GM12878 (cell line): Measurements from ENCODE around the gene RAMACL. TPM values are rescaled to one million over a fixed set of nuclear protein-coding genes. Genes with fewer than 3 reads are reported as not detected.

Source experiments
- ATAC-seq: fragments of 200-7000 bp; cut with Tn5 transposase; 3 replicates; pipeline ENCODE4 v1.9.1; 2020; ENCODE audit warnings: mild to moderate bottlenecking, moderate library complexity
- BruUV-seq: library from RNA; stranded (reverse); fragments of 400-500 nt; replicated peaks from 2 replicates; lab custom pipeline; 2021; lab: Mats Ljungman, UMichigan
- CTCF ChIA-PET: fragments of 300-600 bp; sonication (Branson Sonifier 250); formaldehyde crosslinking; extraction: SDS; loops from one replicate; lab custom pipeline; 2021; ENCODE audit warnings: inconsistent platforms; lab: Yijun Ruan, JAX
- POLR2A ChIA-PET: fragments of 350-600 bp; formaldehyde crosslinking; extraction: SDS; loops from one replicate; lab custom pipeline; 2021; ENCODE audit warnings: inconsistent platforms; lab: Charles Lee
- RAD21 ChIA-PET: fragments of 300-600 bp; sonication (Branson Sonifier 250); formaldehyde crosslinking; loops from one replicate; lab custom pipeline; 2023; ENCODE audit warnings: antibody characterized with exemption; ENCODE audit not compliant: unreplicated experiment; lab: Charles Lee
- SMC1A ChIA-PET: fragments of 300-600 bp; sonication (Branson Sonifier 250); formaldehyde crosslinking; loops from one replicate; lab custom pipeline; 2023; ENCODE audit not compliant: unreplicated experiment, uncharacterized antibody; lab: Charles Lee
- DNase-seq: peaks from one replicate; pipeline ENCODE4 v3.0.0-alpha.2; 2011; ENCODE audit warnings: low read depth, low spot score
- FAIRE-seq: peaks from 3 replicates; lab custom pipeline; 2011; peaks lifted over from hg19 to GRCh38; lab: Jason Lieb, UNC
- H2AFZ ChIP-seq: 2 replicates; pipeline ENCODE4 v1.6.0; 2011; ENCODE audit warnings: low read depth, low read length, control low read depth; ENCODE audit not compliant: control insufficient read depth
- H3K27ac ChIP-seq: 2 replicates; pipeline ENCODE4 v1.5.1; 2011; ENCODE audit warnings: control low read depth; ENCODE audit not compliant: control insufficient read depth, insufficient read depth
- H3K27me3 ChIP-seq, 2 experiments: replicated peaks in 1 of 2; 2 replicates each; pipeline versions ENCODE4 v1.6.0 to v1.6.1; 2011; ENCODE audit warnings: low read length in 1 of 2; ENCODE audit not compliant: control insufficient read depth in 2 of 2, insufficient read depth in 2 of 2
- H3K36me3 ChIP-seq, 2 experiments: 2 replicates each; pipeline ENCODE4 v1.5.1; 2011; ENCODE audit warnings: low read length in 1 of 2; ENCODE audit not compliant: control insufficient read depth in 2 of 2, insufficient read depth in 2 of 2
- H3K4me1 ChIP-seq: 2 replicates; pipeline ENCODE4 v1.6.1; 2011; ENCODE audit warnings: mild to moderate bottlenecking, low read length, moderate library complexity, mixed read lengths; ENCODE audit not compliant: control insufficient read depth, insufficient read depth
- H3K4me2 ChIP-seq: 2 replicates; pipeline ENCODE4 v1.6.0; 2011; ENCODE audit warnings: control low read depth; ENCODE audit not compliant: control insufficient read depth, insufficient read depth
- H3K4me3 ChIP-seq: fragments of 200-600 bp; sonication (generic); 2 replicates; pipeline ENCODE4 v1.5.1; 2016
- H3K79me2 ChIP-seq: 2 replicates; pipeline ENCODE4 v1.6.0; 2011; ENCODE audit warnings: low read length; ENCODE audit not compliant: control insufficient read depth, insufficient read depth
- H3K9ac ChIP-seq: 2 replicates; pipeline ENCODE4 v1.8.0; 2011; ENCODE audit warnings: low read length, control low read depth, mixed read lengths; ENCODE audit not compliant: control insufficient read depth, insufficient read depth
- H3K9me3 ChIP-seq: replicated peaks from 3 replicates; pipeline ENCODE4 v1.5.1; 2011; ENCODE audit warnings: mild to moderate bottlenecking, low read length; ENCODE audit not compliant: control insufficient read depth, insufficient read depth
- H4K20me1 ChIP-seq: 2 replicates; pipeline ENCODE4 v1.6.0; 2011; ENCODE audit not compliant: control insufficient read depth, insufficient read depth
- BCLAF1 ChIP-seq: fragments of 450-650 bp; IDR thresholded peaks from 2 replicates; pipeline ENCODE4 v1.6.1; 2017; ENCODE audit warnings: antibody characterized with exemption, mild to moderate bottlenecking, moderate library complexity
- EP300 ChIP-seq, 2 experiments: fragments of 150-350 bp in 1 of 2; IDR thresholded peaks; 2 replicates each; pipeline ENCODE4 v1.6.1; 2011 to 2012; ENCODE audit warnings: low read depth in 2 of 2, low read length in 2 of 2, borderline replicate concordance in 1 of 2, improper control_type of control experiment in 1 of 2, inconsistent platforms in 1 of 2; ENCODE audit not compliant: control insufficient read depth in 1 of 2
- JUND ChIP-seq: IDR thresholded peaks from 2 replicates; pipeline ENCODE4 v1.6.1; 2012; ENCODE audit warnings: low read depth, mild to moderate bottlenecking, low read length, improper control_type of control experiment, moderate library complexity
- NFXL1 ChIP-seq: fragments of 450-650 bp; IDR thresholded peaks from 2 replicates; pipeline ENCODE4 v1.6.1; 2017; ENCODE audit warnings: antibody characterized with exemption, mild to moderate bottlenecking, borderline replicate concordance
- NFYA ChIP-seq: IDR thresholded peaks from 2 replicates; pipeline ENCODE4 v1.6.1; 2011; ENCODE audit warnings: low read depth, mild to moderate bottlenecking, low read length, improper control_type of control experiment, borderline replicate concordance
- RBBP5 ChIP-seq: fragments of 200-600 bp; sonication (generic); conservative IDR thresholded peaks from 2 replicates; pipeline ENCODE4 v1.6.1; 2016
- RELB ChIP-seq: fragments of 450-650 bp; IDR thresholded peaks from 2 replicates; pipeline ENCODE4 v1.6.1; 2017; ENCODE audit warnings: low read depth, mild to moderate bottlenecking, moderate library complexity
- TCF12 ChIP-seq: IDR thresholded peaks from 2 replicates; pipeline ENCODE4 v1.6.1; 2011; ENCODE audit warnings: low read depth, mild to moderate bottlenecking, low read length
- ZNF274 ChIP-seq: IDR thresholded peaks from one replicate; pipeline ENCODE4 v1.8.0; 2011; ENCODE audit not compliant: insufficient read length, insufficient read depth
- WGBS: methylation state at CpG from one replicate; pipeline ENCODE4 v1.1.6; 2016; ENCODE audit warnings: low lambda C conversion rate; ENCODE audit not compliant: insufficient replicate concordance, insufficient coverage; ENCODE audit errors: missing lambda C conversion rate; 5-methylcytosine and 5-hydroxymethylcytosine counted together
- in situ Hi-C: fragments of 300-500 bp; cut with MboI; formaldehyde crosslinking; loops from 9 replicates; pipeline ENCODE4 v1.14.3; 2018; ENCODE audit warnings: mixed read lengths
- intact Hi-C: fragments of 100-400 bp; cut with micrococcal nuclease; formaldehyde crosslinking; loops from one replicate; pipeline ENCODE4 v1.14.2; 2022; ENCODE audit not compliant: unreplicated experiment
- polyA plus RNA-seq, 11 experiments: library from polyadenylated mRNA; depleted of rRNA in 4 of 11; unstranded in 6 of 11; stranded (reverse) in 5 of 11; fragments of >200 nt; fragmentation: Nextera tagmentation in 4 of 11; fragmentation: Illumina TruSeq in 1 of 11; extraction: Ambion mirVana in 4 of 11; extraction: Trizol in 1 of 11; gene quantifications; 1 replicate in 1 of 11; 2 replicates in 10 of 11; pipeline versions ENCODE4 v1.2.1 to v1.2.3, GENCODE V29; 2011 to 2016; ENCODE audit warnings: inconsistent platforms in 2 of 11, missing spikeins in 2 of 11, low read depth in 1 of 11
- total RNA-seq, 4 experiments: library from RNA; depleted of rRNA in 3 of 4; stranded (reverse); fragments of >200 nt in 3 of 4; fragmentation: Illumina TruSeq in 1 of 4; extraction: Trizol in 1 of 4; gene quantifications; 2 replicates each; pipeline versions ENCODE4 v1.2.1 to v1.2.3, GENCODE V29; 2013 to 2021
- TF ChIP-seq, protein P1 (sequence below): IDR thresholded peaks from 2 replicates; pipeline ENCODE4 v1.6.1; 2012; ENCODE audit warnings: mild to moderate bottlenecking, low read depth, low read length

RAMACL gene
- total and polyA plus RNA-seq, 10 of the 15 experiments (the other 5 are each of a cell fraction or from before 2014, with no cell fraction given): 0.09 to 1.3 (median 0.31) TPM; not detected in 1

DNA sequence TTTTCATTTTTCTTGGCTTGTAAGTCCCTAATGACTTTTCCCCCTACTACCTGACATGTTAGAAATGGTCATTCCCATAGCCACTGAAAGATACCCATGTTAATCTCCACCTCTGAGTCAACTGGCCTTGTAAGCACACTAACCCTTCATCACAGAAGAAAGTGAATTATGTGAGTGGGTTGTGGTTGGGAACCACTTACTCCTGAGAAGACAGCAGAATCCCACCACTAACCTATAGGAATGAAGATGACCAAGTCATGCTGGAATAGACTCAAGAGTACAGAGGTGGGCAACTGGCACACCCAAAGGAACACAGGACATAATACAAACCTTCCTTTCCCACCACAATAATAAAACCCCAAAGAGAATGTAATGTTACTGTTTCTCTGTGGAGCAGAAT, 30.1 kb downstream of the RAMACL start:
- Histone ChIP-seq H3K4me2 (no peak overlapping the region), H3K27ac (no peak overlapping the region), H3K9me3 (no peaks in the 10 kb centered on the region; the same call in 2 of the 3 replicates), H4K20me1 (no peaks in the 10 kb centered on the region), H3K4me3 (no peak overlapping the region), H2AFZ (no peak overlapping the region), H3K9ac (no peak overlapping the region), H3K36me3 (no peaks in the 10 kb centered on the region), H3K27me3 (no peaks in the 10 kb centered on the region), H3K4me1 (no peaks in the 10 kb centered on the region), H3K79me2 (no peaks in the 10 kb centered on the region)
- POLR2A ChIA-PET: no interaction called here
- TF ChIP-seq NFXL1 (no peak), RBBP5 (no peak)
- FAIRE-seq: no peak
- no peak for DNase-seq
- CTCF ChIA-PET: no interaction called here
- intact Hi-C loops (no loop called here), in situ Hi-C loops (no loop called here)
- SMC1A ChIA-PET: no interaction called here
- no TSS peak for BruUV-seq
- ATAC-seq: no peak
- RAD21 ChIA-PET: no interaction called here

- no peaks in the 10 kb centered on the region for H3K79me2 ChIP-seq
- no peaks in the 10 kb centered on the region for H4K20me1 ChIP-seq
- no peak for ATAC-seq
- H2AFZ ChIP-seq: no peak overlapping the region
- DNase-seq: no peak
- no peak overlapping the region for H3K4me3 ChIP-seq
- in situ Hi-C loops: no loop called here
- no peak for FAIRE-seq
- ChIA-PET RAD21 (no interaction called here), CTCF (no interaction called here), SMC1A (no interaction called here), POLR2A (no interaction called here)
- no peaks in the 10 kb centered on the region for H3K4me1 ChIP-seq
- no peaks in the 10 kb centered on the region for H3K27me3 ChIP-seq
- WGBS: 17% methylated on average over 6 of the region's 6 CpGs
- H3K36me3 ChIP-seq: no peaks in the 10 kb centered on the region
- no peak overlapping the region for H3K9ac ChIP-seq
- no peaks in the 10 kb centered on the region; the same call in 2 of the 3 replicates for H3K9me3 ChIP-seq
- intact Hi-C loops: no loop called here
- no peak overlapping the region for H3K4me2 ChIP-seq
- no TSS peak for BruUV-seq
- no peak overlapping the region for H3K27ac ChIP-seq
- TF ChIP-seq BCLAF1 (no peak), NFYA (no peak), ZNF274 (no peak), TCF12 (no peak), RELB (no peak), EP300 (IDR thresholded peaks at IDR 0.05; ENCODE audit: borderline replicate concordance in 1 of 2, control insufficient read depth in 1 of 2, low read depth in 2 of 2, low read length in 2 of 2) (no peak), JUND (no peak)
- TF ChIP-seq, protein P1, sequence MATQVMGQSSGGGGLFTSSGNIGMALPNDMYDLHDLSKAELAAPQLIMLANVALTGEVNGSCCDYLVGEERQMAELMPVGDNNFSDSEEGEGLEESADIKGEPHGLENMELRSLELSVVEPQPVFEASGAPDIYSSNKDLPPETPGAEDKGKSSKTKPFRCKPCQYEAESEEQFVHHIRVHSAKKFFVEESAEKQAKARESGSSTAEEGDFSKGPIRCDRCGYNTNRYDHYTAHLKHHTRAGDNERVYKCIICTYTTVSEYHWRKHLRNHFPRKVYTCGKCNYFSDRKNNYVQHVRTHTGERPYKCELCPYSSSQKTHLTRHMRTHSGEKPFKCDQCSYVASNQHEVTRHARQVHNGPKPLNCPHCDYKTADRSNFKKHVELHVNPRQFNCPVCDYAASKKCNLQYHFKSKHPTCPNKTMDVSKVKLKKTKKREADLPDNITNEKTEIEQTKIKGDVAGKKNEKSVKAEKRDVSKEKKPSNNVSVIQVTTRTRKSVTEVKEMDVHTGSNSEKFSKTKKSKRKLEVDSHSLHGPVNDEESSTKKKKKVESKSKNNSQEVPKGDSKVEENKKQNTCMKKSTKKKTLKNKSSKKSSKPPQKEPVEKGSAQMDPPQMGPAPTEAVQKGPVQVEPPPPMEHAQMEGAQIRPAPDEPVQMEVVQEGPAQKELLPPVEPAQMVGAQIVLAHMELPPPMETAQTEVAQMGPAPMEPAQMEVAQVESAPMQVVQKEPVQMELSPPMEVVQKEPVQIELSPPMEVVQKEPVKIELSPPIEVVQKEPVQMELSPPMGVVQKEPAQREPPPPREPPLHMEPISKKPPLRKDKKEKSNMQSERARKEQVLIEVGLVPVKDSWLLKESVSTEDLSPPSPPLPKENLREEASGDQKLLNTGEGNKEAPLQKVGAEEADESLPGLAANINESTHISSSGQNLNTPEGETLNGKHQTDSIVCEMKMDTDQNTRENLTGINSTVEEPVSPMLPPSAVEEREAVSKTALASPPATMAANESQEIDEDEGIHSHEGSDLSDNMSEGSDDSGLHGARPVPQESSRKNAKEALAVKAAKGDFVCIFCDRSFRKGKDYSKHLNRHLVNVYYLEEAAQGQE: no peak
Observed at GRCh38 chr6:166555086-166555485, 31.4 kb downstream of the RAMACL start.
